Measurements from ENCODE around the gene GALNT2. TPM values are rescaled to one million over a fixed set of nuclear protein-coding genes. Genes with fewer than 3 reads are reported as not detected.

Gene GALNT2
- polyA plus RNA-seq, 3 donors, result 19.6 to 25.6 (median 23.4) TPM

GRCh38 chr1:230130172-230130944 lies 63.3 kb downstream of the GALNT2 start:
- Histone ChIP-seq H3K4me3 (replicated peaks in 1 of 3; ENCODE audit: low read depth in 2 of 3, low read length in 3 of 3) (no peak overlapping the region), H3K9me3 (replicated peaks in 1 of 2; ENCODE audit: control insufficient read depth in 1 of 2, insufficient read depth in 1 of 2, low read length in 2 of 2) (no peaks in the 10 kb centered on the region), H3K27ac (ENCODE audit: low read depth in 1 of 2, low read length in 2 of 2) (no peak overlapping the region), H3K9ac (ENCODE audit: insufficient read depth, low read length, poor library complexity, severe bottlenecking) (no peak overlapping the region), H3K4me1 (ENCODE audit: control insufficient read depth in 1 of 2, insufficient read depth in 2 of 2, low read length in 2 of 2) (peaks cover 16 to 24% of the 10 kb centered on the region in 2 donors), H3K27me3 (ENCODE audit: control insufficient read depth in 2 of 2, insufficient read depth in 2 of 2, low read length in 2 of 2) (no peaks in the 10 kb centered on the region), H3K79me2 (ENCODE audit: insufficient read depth, low read length) (peaks cover 96% of the 10 kb centered on the region), H3K36me3 (replicated peaks in 1 of 2; ENCODE audit: control insufficient read depth in 1 of 2, insufficient read depth in 2 of 2, low read length in 2 of 2) (peaks cover 0 to 3% of the 10 kb centered on the region in 2 donors), H3K4me2 (replicated peaks; ENCODE audit: extremely low read depth, low read length, poor library complexity, severe bottlenecking) (no peak overlapping the region), H4K20me1 (ENCODE audit: insufficient read depth, low read length) (peaks cover 84% of the 10 kb centered on the region), H2AFZ (ENCODE audit: insufficient read depth, low read depth, low read length, poor library complexity, severe bottlenecking) (no peak overlapping the region)
- TF ChIP-seq CTCF (IDR thresholded peaks at IDR 0.05), result no peak
- DNase-seq, result no peak
- Mint-ChIP-seq H3K27me3 (ENCODE audit: low read depth in 3 of 3) (peaks cover 0 to 6% (median 4%) of the 10 kb centered on the region in 3 donors), H3K36me3 (peaks cover 3 to 17% of the 10 kb centered on the region in 2 donors), H3K27ac (peak overlapping the region in 3 of 7 donors; percentile 42 to 75 (median 42)), H3K4me1 (peaks cover 53% of the 10 kb centered on the region), H3K9me3 (no peaks in the 10 kb centered on the region), H3K4me3 (no peak overlapping the region)
- 98% methylated on average over 14 of the region's 19 CpGs for WGBS (ENCODE audit: insufficient coverage)
- intact Hi-C loops (cut with micrococcal nuclease), result no loop called here

GRCh38 chr1:230131457-230131856 lies 64.4 kb downstream of the GALNT2 start:
- Mint-ChIP-seq H3K36me3 (peaks cover 9 to 23% of the 10 kb centered on the region in 2 donors), H3K4me3 (no peak overlapping the region), H3K27me3 (ENCODE audit: low read depth in 3 of 3) (peaks cover 0 to 2% (median 2%) of the 10 kb centered on the region in 3 donors), H3K27ac (peak overlapping the region in 1 of 7 donors; percentile 57), H3K9me3 (no peaks in the 10 kb centered on the region), H3K4me1 (peaks cover 42% of the 10 kb centered on the region)
- Histone ChIP-seq H3K36me3 (replicated peaks in 1 of 2; ENCODE audit: control insufficient read depth in 1 of 2, insufficient read depth in 2 of 2, low read length in 2 of 2) (peaks cover 0 to 6% of the 10 kb centered on the region in 2 donors), H3K27ac (ENCODE audit: low read depth in 1 of 2, low read length in 2 of 2) (no peak overlapping the region), H3K9me3 (replicated peaks in 1 of 2; ENCODE audit: control insufficient read depth in 1 of 2, insufficient read depth in 1 of 2, low read length in 2 of 2) (no peaks in the 10 kb centered on the region), H3K4me3 (replicated peaks in 1 of 3; ENCODE audit: low read depth in 2 of 3, low read length in 3 of 3) (no peak overlapping the region), H3K4me1 (ENCODE audit: control insufficient read depth in 1 of 2, insufficient read depth in 2 of 2, low read length in 2 of 2) (peaks cover 10 to 16% of the 10 kb centered on the region in 2 donors), H3K4me2 (replicated peaks; ENCODE audit: extremely low read depth, low read length, poor library complexity, severe bottlenecking) (no peak overlapping the region), H4K20me1 (ENCODE audit: insufficient read depth, low read length) (peaks cover 82% of the 10 kb centered on the region), H3K9ac (ENCODE audit: insufficient read depth, low read length, poor library complexity, severe bottlenecking) (no peak overlapping the region), H3K79me2 (ENCODE audit: insufficient read depth, low read length) (peaks cover 96% of the 10 kb centered on the region), H2AFZ (ENCODE audit: insufficient read depth, low read depth, low read length, poor library complexity, severe bottlenecking) (no peak overlapping the region), H3K27me3 (ENCODE audit: control insufficient read depth in 2 of 2, insufficient read depth in 2 of 2, low read length in 2 of 2) (no peaks in the 10 kb centered on the region)
- TF ChIP-seq CTCF (IDR thresholded peaks at IDR 0.05), result no peak
- no peak for DNase-seq
- WGBS (ENCODE audit: insufficient coverage), result 96% methylated on average over 11 of the region's 11 CpGs
- intact Hi-C loops (cut with micrococcal nuclease), result no loop called here

Measured in CD14-positive monocyte (primary cell).